NCI-H226 (cell line): Measurements from ENCODE around the gene FTSJ3.
"Not testable (repeated sequence)": the region's sequence is repeated elsewhere in the genome, so short reads cannot be mapped to it uniquely, and the experiment has no call there.

Source experiments
- DNase-seq: peaks from one replicate; pipeline ENCODE4 v3.0.0-alpha.2; 2015

The FTSJ3 gene

GRCh38 chr17:63824362-63824761 lies 3.1 kb downstream of the FTSJ3 start:
- no peak for DNase-seq

- no peak for DNase-seq
Observed at GRCh38 chr17:63823659-63824331, 3.7 kb downstream of the FTSJ3 start.

- DNase-seq: no peak
Observed at GRCh38 chr17:63822537-63822936, 4.9 kb downstream of the FTSJ3 start.

GRCh38 chr17:63821804-63822203 lies 5.7 kb downstream of the FTSJ3 start:
- no peak for DNase-seq

- DNase-seq: no peak
Observed at GRCh38 chr17:63820963-63821561, 6.4 kb downstream of the FTSJ3 start.

- DNase-seq: no peak
Observed at GRCh38 chr17:63819585-63820537, 7.6 kb downstream of the FTSJ3 start.

GRCh38 chr17:63819131-63819530 lies 8.3 kb downstream of the FTSJ3 start:
- DNase-seq: no peak

GRCh38 chr17:63817736-63818385 lies 9.6 kb downstream of the FTSJ3 start:
- DNase-seq: no peak

- DNase-seq: no peak
Observed at GRCh38 chr17:63816669-63817068, 10.8 kb downstream of the FTSJ3 start.

GRCh38 chr17:63816123-63816522 lies 11.3 kb downstream of the FTSJ3 start:
- no peak for DNase-seq

GRCh38 chr17:63809970-63810369 lies 17.5 kb downstream of the FTSJ3 start:
- no peak for DNase-seq

GRCh38 chr17:63805591-63805990 lies 21.9 kb downstream of the FTSJ3 start:
- no peak for DNase-seq

- no peak for DNase-seq
Observed at GRCh38 chr17:63804328-63804727, 23.1 kb downstream of the FTSJ3 start.

GRCh38 chr17:63800783-63801182 lies 26.7 kb downstream of the FTSJ3 start:
- DNase-seq: no peak

GRCh38 chr17:63798572-63799106 lies 28.8 kb downstream of the FTSJ3 start:
- no peak for DNase-seq

- DNase-seq: not testable (repeated sequence)
Observed at GRCh38 chr17:63796375-63796774, 31.1 kb downstream of the FTSJ3 start.

- DNase-seq: no peak
Observed at GRCh38 chr17:63792055-63792729, 35.3 kb downstream of the FTSJ3 start.

- DNase-seq: no peak
Observed at GRCh38 chr17:63790057-63790456, 37.4 kb downstream of the FTSJ3 start.

GRCh38 chr17:63786971-63787711 lies 40.3 kb downstream of the FTSJ3 start:
- no peak for DNase-seq

- no peak for DNase-seq
Observed at GRCh38 chr17:63786117-63786516, 41.3 kb downstream of the FTSJ3 start.

- no peak for DNase-seq
Observed at GRCh38 chr17:63785556-63785955, 41.9 kb downstream of the FTSJ3 start.

- no peak for DNase-seq
Observed at GRCh38 chr17:63783522-63783921, 43.9 kb downstream of the FTSJ3 start.
